Common myeloid progenitor, CD34-positive (primary cell): ENCODE measurements around the gene GPR179.
"Not testable (repeated sequence)": the region's sequence is repeated elsewhere in the genome, so short reads cannot be mapped to it uniquely, and the experiment has no call there.

ENCODE experiments used
- CTCF ChIA-PET: fragments of 350-600 bp; sonication (Branson Sonifier 250); formaldehyde crosslinking; loops from one replicate; lab custom pipeline; 2021; ENCODE audit warnings: antibody characterized with exemption; lab: Charles Lee
- POLR2A ChIA-PET: fragments of 350-600 bp; sonication (Branson Sonifier 250); formaldehyde crosslinking; loops from one replicate; lab custom pipeline; 2021; ENCODE audit warnings: antibody characterized with exemption; lab: Charles Lee
- DNase-seq, 3 donors: peaks; one replicate each; pipeline versions ENCODE4 v3.0.0 to v3.0.0-alpha.2; 2013
- H3K27ac ChIP-seq, 2 experiments: 1 replicate in 1 of 2; 2 replicates in 1 of 2; pipeline ENCODE4 v1.7.0; 2013; ENCODE audit warnings: inconsistent platforms in 2 of 2, low read length in 2 of 2, mild to moderate bottlenecking in 2 of 2, low read depth in 1 of 2, moderate library complexity in 1 of 2; ENCODE audit not compliant: severe bottlenecking in 2 of 2, insufficient read depth in 1 of 2, poor library complexity in 1 of 2
- H3K27me3 ChIP-seq, 5 experiments: replicated peaks in 2 of 5; 1 replicate in 3 of 5; 2 replicates in 2 of 5; pipeline versions ENCODE4 v1.6.1 to v1.7.0; 2013; ENCODE audit warnings: low read length in 4 of 5, mild to moderate bottlenecking in 2 of 5, moderate library complexity in 2 of 5, inconsistent platforms in 1 of 5; ENCODE audit not compliant: insufficient read depth in 5 of 5, control insufficient read depth in 4 of 5
- H3K36me3 ChIP-seq, 4 experiments: 1 replicate in 2 of 4; 2 replicates in 2 of 4; pipeline versions ENCODE4 v1.6.1 to v1.7.0; 2013; ENCODE audit warnings: low read length in 3 of 4, control low read depth in 1 of 4, mild to moderate bottlenecking in 1 of 4; ENCODE audit not compliant: control insufficient read depth in 4 of 4, insufficient read depth in 4 of 4
- H3K4me1 ChIP-seq, 4 experiments: 1 replicate in 3 of 4; 2 replicates in 1 of 4; pipeline versions ENCODE4 v1.6.1 to v1.7.1; 2013; ENCODE audit warnings: low read length in 3 of 4, mild to moderate bottlenecking in 3 of 4, control low read depth in 1 of 4, inconsistent platforms in 1 of 4, moderate library complexity in 1 of 4; ENCODE audit not compliant: control insufficient read depth in 4 of 4, insufficient read depth in 4 of 4; ENCODE audit errors: control extremely low read depth in 1 of 4
- H3K4me3 ChIP-seq, 7 experiments: 1 replicate in 4 of 7; 2 replicates in 3 of 7; pipeline versions ENCODE4 v1.5.1 to v1.7.0; 2013; ENCODE audit warnings: mild to moderate bottlenecking in 7 of 7, low read length in 6 of 7, moderate library complexity in 6 of 7, inconsistent platforms in 2 of 7, low read depth in 2 of 7, control low read depth in 1 of 7; ENCODE audit not compliant: insufficient read depth in 4 of 7, control insufficient read depth in 1 of 7; ENCODE audit errors: extremely low read depth in 1 of 7
- H3K9me3 ChIP-seq, 5 experiments: 1 replicate in 4 of 5; 2 replicates in 1 of 5; pipeline versions ENCODE4 v1.6.1 to v1.7.1; 2013; ENCODE audit warnings: low read length in 4 of 5, mild to moderate bottlenecking in 2 of 5, inconsistent platforms in 1 of 5, low read depth in 1 of 5, moderate library complexity in 1 of 5; ENCODE audit not compliant: control insufficient read depth in 4 of 5, insufficient read depth in 2 of 5; ENCODE audit errors: control extremely low read depth in 1 of 5
- WGBS: methylation state at CpG from one replicate; pipeline ENCODE4 v1.1.5; 2013; ENCODE audit not compliant: insufficient coverage; 5-methylcytosine and 5-hydroxymethylcytosine counted together

GPR179 gene

GRCh38 chr17:38295602-38296365, 48.0 kb downstream of the GPR179 start:
- H3K36me3 ChIP-seq, H3K27me3 ChIP-seq, H3K4me3 ChIP-seq, H3K9me3 ChIP-seq, POLR2A ChIA-PET, H3K27ac ChIP-seq, H3K4me1 ChIP-seq, CTCF ChIA-PET: not testable (repeated sequence)
- peak in 1 of 3 donors; percentile 4 for DNase-seq
- WGBS = 94% methylated on average over 13 of the region's 21 CpGs

GRCh38 chr17:38289760-38290159, 54.0 kb downstream of the GPR179 start:
- H3K9me3 ChIP-seq, POLR2A ChIA-PET, H3K27me3 ChIP-seq, CTCF ChIA-PET, H3K4me3 ChIP-seq, H3K36me3 ChIP-seq, H3K4me1 ChIP-seq, H3K27ac ChIP-seq, DNase-seq: not testable (repeated sequence)
- WGBS = no CpG with 5 or more reads among the region's 1 CpG

- WGBS = 90% methylated on average over 2 of the region's 12 CpGs
- H3K27me3 ChIP-seq, POLR2A ChIA-PET, H3K36me3 ChIP-seq, H3K9me3 ChIP-seq, H3K4me3 ChIP-seq, CTCF ChIA-PET, H3K4me1 ChIP-seq, H3K27ac ChIP-seq: not testable (repeated sequence)
- peak in 1 of 3 donors; percentile 17 for DNase-seq
Measured at GRCh38 chr17:38288217-38288827, 55.4 kb downstream of the GPR179 start.

GRCh38 chr17:38286501-38287091, 57.2 kb downstream of the GPR179 start:
- peak in 2 of 3 donors; percentile 51 to 57 for DNase-seq
- CTCF ChIA-PET, POLR2A ChIA-PET, H3K27ac ChIP-seq, H3K4me1 ChIP-seq, H3K9me3 ChIP-seq, H3K36me3 ChIP-seq, H3K27me3 ChIP-seq: not testable (repeated sequence)
- 30% methylated on average over 2 of the region's 11 CpGs for WGBS
- peak overlapping the region in 3 of 7 experiments; percentile 26 to 52 (median 45) for H3K4me3 ChIP-seq

- CTCF ChIA-PET = not testable (repeated sequence)
Measured at GRCh38 chr17:38285994-38286393, 57.8 kb downstream of the GPR179 start.

More at GRCh38 chr17:38285994-38286393, 57.8 kb downstream of the GPR179 start:
- H3K27me3 ChIP-seq, POLR2A ChIA-PET, H3K36me3 ChIP-seq, H3K4me1 ChIP-seq, H3K27ac ChIP-seq, H3K4me3 ChIP-seq, H3K9me3 ChIP-seq: not testable (repeated sequence)
- DNase-seq = peak in 1 of 3 donors; percentile 16
